ENCODE data around the gene JCAD. TPM values are rescaled to one million over a fixed set of nuclear protein-coding genes. Genes with fewer than 3 reads are reported as not detected.

Gene JCAD
- total and polyA plus RNA-seq, 9 of the 15 experiments (the other 6 are each of a cell fraction or from before 2014, with no cell fraction given), result not detected

- no peak for TF ChIP-seq ZHX1 (conservative IDR thresholded peaks at IDR 0.05; ENCODE audit: low read length)
These were observed 47.3 kb downstream of the JCAD start (continued) for GRCh38 chr10:30011956-30012647.

DNA sequence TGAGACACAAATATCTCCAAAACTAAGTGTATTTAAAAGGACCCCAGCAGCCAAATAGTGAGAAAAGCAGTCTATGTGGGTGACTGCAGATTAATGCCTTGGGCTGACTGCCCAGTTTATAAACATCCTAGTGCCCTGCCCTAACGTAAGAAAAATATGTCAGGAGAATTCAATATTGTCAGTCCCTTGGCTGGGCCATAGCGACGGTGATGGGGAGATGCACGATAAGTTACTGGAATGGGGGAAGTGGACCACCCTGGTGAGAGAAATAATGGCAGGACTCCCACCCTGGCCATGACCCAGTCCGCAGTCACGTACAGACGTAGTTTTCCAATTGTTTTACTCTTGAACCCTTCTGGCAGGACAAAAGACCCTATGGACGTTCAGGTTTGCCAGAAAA, 48.0 kb downstream of the JCAD start:
- intact Hi-C loops (cut with micrococcal nuclease), result loop anchor here (10.0 kb wide), 1 partner anchor 173 kb away; no protein-coding TSS in a partner anchor
- Histone ChIP-seq H3K27ac (ENCODE audit: extremely low read depth, low read depth, low read length) (no peak overlapping the region), H3K9ac (ENCODE audit: insufficient read depth in 1 of 2, low read depth in 2 of 2, low read length in 2 of 2) (no peak overlapping the region), H3K4me3 (no peak overlapping the region), H4K20me1 (replicated peaks; ENCODE audit: control insufficient read depth, insufficient read depth, low read length) (no peaks in the 10 kb centered on the region), H3K4me1 (replicated peaks in 1 of 2; ENCODE audit: control insufficient read depth in 2 of 2, insufficient read depth in 2 of 2, low read length in 2 of 2) (no peaks in the 10 kb centered on the region), H2AFZ (ENCODE audit: low read depth, low read length) (no peak overlapping the region), H3K27me3 (ENCODE audit: control insufficient read depth in 2 of 2, insufficient read depth in 2 of 2, low read length in 2 of 2) (peaks cover 23 to 30% of the 10 kb centered on the region in 2 experiments; a peak in 4 of 5 replicates), H3K4me2 (ENCODE audit: insufficient read depth, low read length) (no peak overlapping the region), H3K9me3 (replicated peaks; ENCODE audit: control insufficient read depth, insufficient read depth, low read depth, low read length) (no peaks in the 10 kb centered on the region), H3K9me1 (ENCODE audit: control insufficient read depth, insufficient read depth, low read length) (no peaks in the 10 kb centered on the region), H3K36me3 (ENCODE audit: control insufficient read depth, insufficient read depth, low read length) (no peaks in the 10 kb centered on the region), H3K79me2 (ENCODE audit: control insufficient read depth, insufficient read depth, low read length) (no peaks in the 10 kb centered on the region)
- no TSS peak for BruUV-seq (replicated peaks)
- in situ Hi-C loops (cut with MboI), result no loop called here
- no peak for TF ChIP-seq TCF3 (CRISPR knock-in tag; IDR thresholded peaks at IDR 0.05)
- TF ChIP-seq CBX1 (IDR thresholded peaks at IDR 0.05; ENCODE audit: low read depth), result no peak
- TF ChIP-seq, protein P1, sequence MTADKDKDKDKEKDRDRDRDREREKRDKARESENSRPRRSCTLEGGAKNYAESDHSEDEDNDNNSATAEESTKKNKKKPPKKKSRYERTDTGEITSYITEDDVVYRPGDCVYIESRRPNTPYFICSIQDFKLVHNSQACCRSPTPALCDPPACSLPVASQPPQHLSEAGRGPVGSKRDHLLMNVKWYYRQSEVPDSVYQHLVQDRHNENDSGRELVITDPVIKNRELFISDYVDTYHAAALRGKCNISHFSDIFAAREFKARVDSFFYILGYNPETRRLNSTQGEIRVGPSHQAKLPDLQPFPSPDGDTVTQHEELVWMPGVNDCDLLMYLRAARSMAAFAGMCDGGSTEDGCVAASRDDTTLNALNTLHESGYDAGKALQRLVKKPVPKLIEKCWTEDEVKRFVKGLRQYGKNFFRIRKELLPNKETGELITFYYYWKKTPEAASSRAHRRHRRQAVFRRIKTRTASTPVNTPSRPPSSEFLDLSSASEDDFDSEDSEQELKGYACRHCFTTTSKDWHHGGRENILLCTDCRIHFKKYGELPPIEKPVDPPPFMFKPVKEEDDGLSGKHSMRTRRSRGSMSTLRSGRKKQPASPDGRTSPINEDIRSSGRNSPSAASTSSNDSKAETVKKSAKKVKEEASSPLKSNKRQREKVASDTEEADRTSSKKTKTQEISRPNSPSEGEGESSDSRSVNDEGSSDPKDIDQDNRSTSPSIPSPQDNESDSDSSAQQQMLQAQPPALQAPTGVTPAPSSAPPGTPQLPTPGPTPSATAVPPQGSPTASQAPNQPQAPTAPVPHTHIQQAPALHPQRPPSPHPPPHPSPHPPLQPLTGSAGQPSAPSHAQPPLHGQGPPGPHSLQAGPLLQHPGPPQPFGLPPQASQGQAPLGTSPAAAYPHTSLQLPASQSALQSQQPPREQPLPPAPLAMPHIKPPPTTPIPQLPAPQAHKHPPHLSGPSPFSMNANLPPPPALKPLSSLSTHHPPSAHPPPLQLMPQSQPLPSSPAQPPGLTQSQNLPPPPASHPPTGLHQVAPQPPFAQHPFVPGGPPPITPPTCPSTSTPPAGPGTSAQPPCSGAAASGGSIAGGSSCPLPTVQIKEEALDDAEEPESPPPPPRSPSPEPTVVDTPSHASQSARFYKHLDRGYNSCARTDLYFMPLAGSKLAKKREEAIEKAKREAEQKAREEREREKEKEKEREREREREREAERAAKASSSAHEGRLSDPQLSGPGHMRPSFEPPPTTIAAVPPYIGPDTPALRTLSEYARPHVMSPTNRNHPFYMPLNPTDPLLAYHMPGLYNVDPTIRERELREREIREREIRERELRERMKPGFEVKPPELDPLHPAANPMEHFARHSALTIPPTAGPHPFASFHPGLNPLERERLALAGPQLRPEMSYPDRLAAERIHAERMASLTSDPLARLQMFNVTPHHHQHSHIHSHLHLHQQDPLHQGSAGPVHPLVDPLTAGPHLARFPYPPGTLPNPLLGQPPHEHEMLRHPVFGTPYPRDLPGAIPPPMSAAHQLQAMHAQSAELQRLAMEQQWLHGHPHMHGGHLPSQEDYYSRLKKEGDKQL (CRISPR knock-in tag; IDR thresholded peaks at IDR 0.05; ENCODE audit: borderline replicate concordance), result no peak
- no peak for TF ChIP-seq POLR2H (tag; IDR thresholded peaks at IDR 0.05; ENCODE audit: low read depth)
- no peak for TF ChIP-seq GMEB1 (CRISPR knock-in tag; IDR thresholded peaks at IDR 0.05)
- TF ChIP-seq ETS2 (tag; IDR thresholded peaks at IDR 0.05; ENCODE audit: borderline replicate concordance, poor library complexity, severe bottlenecking), result no peak
- no peak for TF ChIP-seq SMARCB1 (IDR thresholded peaks at IDR 0.05; ENCODE audit: insufficient read length, low read depth)
- DNase-seq (ENCODE audit: extremely low read depth in 1 of 4, low spot score in 3 of 4) (no peak), ATAC-seq (no peak), FAIRE-seq (no peak)
- ChIA-PET CTCF (ENCODE audit: low intra/inter-chr PET ratio) (no interaction called here), POLR2A (interaction anchor here (0.6 kb wide), 1 partner anchor 639 kb away, joined by 3 read pairs; no protein-coding TSS in a partner anchor)
- 0% methylated on average over 8 of the region's 8 CpGs for WGBS (ENCODE audit: insufficient coverage, low coverage, missing lambda C conversion rate)

Data from K562 (cell line).